GM19324 (cell line): Measurements from ENCODE around the gene TMEM120A.

Experiments
- ATAC-seq: cut with Tn5 transposase; IDR thresholded peaks from one replicate; pipeline ENCODE4 v1.9.1; 2021; ENCODE audit warnings: mild to moderate bottlenecking, moderate library complexity; ENCODE audit not compliant: unreplicated experiment, low FRiP score

TMEM120A gene

DNA sequence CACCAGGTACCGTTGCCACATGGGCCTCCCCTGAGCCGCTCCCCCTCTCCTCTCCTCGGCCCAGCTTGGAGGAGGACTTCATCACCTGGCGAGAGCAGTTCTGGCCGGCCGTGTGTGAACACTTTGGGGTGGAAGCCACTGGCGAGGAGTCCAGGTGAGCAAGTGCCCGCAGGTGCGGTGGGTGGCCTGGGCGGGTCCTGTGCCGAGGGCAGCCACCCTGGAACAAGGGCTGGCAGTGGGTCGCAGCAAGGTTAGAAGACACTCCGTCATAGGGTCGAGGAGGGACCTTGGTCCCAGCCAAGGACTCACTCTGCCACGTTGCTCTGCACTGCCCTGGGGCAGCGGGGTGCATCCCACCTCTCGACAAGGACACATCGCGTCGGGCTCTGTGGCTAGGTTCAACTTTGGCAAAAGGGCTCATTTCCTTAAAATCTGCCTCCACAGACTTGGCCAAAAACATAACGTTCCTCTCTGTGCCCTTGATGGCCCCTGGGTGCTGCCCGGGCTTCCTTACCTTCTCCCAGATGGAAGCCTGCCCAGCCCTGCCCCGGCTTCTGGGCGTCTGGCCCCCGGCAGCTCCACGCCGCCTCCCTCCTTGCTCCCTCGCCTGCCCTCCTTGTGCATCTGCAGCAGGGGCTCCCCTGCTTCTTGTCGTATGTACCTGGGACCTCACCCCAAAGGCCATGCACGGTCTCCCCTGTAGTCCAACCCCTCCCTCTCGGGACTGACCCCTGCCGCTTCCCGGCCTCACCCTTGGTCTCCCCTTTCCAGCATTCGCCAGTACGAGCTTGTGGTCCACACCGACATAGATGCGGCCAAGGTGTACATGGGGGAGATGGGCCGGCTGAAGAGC, 12.7 kb downstream of the TMEM120A start:
- no peak for ATAC-seq

DNA sequence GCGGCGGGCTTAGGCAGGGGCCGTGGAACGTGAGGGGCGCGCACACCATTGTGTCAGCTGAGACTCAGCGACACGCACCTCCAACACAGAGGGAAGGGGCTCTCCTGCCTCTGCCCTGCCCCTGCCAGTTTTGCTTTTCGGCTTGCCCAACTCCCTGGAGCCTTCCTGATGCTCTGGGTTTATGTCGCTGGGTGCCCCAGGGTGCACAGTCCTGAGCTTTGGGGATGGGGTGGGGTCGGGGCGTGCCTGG, 13.3 kb downstream of the TMEM120A start:
- no peak for ATAC-seq

DNA sequence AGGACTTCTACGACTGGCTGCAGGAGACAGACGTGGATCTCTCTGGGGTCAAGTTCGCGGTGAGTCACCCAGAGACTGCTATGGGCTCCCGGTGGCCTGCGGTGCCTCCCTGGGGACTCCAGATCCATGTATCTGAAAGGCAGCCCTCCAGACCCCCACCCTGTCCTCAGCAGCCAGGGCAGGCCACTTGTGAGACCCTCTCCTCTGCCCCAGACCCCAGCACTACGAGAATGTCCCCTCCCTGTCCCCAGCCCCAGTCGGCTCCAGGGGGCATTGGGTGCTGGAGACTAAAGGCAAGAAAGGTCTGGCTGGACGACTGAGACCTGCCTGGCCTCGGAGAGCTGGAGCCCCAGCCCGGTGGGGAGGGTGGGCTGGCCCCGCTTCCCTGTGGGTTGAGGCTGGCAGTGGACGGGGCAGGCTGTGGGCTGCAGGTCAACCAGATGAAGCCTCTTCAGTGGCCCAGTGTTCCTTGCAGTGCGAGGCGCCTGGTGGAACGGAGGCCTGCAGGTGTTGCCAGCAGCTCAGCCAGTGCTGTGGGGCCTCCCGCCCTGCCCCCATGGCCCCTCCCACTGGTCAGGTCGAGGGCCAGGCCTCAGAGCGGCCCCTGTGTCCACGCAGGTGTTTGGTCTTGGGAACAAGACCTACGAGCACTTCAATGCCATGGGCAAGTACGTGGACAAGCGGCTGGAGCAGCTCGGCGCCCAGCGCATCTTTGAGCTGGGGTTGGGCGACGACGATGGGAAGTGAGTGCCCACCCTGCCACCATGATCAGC, 13.8 kb downstream of the TMEM120A start:
- ATAC-seq = no peak

DNA sequence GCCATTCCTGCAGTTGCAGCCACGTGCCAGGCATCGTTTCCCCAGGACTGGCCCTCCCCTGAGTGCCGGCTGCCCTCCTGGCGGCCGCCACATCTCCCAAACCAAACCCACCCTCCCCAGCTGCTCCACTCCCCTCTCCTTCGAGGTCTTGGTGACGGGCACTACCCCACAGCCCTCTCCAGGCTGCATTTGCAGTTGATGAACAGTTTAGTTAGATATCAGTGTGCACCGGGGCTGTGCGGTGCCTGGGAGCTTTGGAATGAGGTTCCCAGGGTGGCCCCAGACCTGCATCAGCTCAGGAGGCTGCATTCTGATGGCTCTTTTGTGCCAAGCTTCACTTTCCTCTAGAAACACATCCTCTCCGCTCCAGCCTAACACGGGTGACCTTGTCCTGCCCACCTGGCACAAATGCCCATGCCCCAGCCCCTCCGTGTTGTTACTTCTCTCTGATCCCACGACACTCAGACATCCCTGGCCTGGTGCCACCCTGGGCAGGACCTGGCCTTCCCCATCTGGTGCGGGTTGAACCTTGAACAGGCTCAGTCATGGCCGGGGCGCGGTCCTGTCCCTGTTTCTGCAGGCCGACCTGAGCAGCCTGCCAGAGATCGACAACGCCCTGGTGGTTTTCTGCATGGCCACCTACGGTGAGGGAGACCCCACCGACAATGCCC, 14.5 kb downstream of the TMEM120A start:
- ATAC-seq = no peak

DNA sequence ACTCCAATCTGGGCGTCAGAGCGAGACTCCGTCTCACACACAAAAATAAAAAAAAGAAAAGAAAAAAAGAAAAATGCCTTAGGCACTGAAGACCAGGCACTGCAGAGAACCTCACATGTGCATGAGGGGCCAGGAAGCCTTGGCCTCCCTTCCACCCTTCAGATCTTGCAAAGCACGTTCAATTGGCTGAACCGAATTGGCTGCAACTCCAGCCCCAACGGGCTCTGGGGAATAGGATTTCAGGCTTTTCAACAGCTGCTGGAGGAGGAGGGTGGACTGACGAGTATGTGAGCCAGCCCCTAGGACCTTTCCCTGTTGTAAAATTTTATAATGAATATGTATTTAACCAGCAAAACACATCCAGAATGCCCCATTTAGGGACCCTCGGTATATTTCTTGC, 16.7 kb downstream of the TMEM120A start:
- no peak for ATAC-seq

DNA sequence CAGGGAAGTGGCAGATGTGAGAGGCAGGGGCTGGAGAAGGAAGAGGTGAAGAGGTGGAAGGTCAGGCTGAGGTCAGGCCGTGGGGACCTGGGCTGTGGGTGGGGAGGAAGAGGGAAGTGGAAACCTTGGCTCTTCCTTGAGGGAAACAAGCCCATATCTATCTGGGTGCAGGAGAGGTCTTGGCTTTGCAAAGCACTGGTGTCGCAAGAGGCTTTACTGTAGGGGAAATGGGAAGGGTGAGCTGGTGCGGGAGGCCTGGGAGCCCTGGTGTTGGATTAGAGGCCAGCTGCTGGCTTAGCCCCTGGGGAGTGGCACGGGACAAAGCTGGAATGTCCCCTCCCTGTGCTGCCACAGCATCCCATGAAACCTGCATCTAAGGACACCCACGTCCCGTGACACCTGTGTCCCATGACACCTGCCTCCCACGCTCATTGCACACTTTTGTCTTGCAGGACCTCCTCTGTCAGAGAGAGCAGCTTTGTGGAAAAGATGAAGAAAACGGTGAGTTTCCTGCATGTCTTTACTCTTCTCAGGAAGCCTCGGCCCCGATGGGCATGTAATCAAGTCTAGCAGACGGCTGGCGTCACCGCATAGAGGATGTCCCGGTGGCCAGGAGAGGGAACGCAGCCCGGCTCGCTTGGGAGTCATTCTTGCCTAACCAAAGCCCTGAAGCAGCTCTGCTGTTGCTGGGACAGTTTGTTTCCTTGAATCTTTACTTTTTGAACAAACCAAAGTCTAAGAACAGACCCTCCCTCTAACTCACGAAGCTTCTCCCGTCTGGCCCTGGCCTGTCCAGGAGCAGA, 22.2 kb downstream of the TMEM120A start:
- no peak for ATAC-seq

DNA sequence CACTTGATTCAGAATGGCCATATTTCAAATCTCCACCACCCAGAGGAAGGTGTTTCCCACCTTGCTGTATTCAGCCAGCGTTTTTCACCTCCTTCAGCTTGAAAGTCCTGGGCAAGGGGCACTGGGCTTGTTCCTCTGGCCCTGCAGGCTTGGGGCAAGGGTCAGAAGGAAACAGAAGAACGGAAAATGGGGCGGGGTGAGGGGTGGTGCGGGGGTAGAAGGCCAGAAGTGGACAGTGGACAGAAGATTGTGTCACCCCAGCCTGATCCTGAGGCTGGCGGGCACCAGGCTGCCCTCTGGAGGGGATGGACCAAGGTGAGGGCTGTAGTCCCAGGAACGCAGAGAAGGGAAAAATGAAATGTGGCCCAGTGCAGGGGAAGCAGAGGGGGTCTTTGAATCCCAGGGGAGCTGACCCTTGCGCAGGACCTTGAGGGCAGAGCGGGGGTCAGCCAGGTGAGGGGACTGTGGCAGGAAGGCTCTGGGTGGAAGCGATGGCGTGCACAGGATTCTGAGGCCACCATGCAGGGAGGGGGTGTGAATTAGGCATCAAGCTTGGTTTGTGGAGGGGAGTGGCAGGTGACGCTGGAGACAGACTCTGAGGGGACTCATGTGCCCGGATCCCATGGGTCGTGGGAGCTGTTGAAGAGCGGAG, 23.0 kb downstream of the TMEM120A start:
- ATAC-seq = no peak

DNA sequence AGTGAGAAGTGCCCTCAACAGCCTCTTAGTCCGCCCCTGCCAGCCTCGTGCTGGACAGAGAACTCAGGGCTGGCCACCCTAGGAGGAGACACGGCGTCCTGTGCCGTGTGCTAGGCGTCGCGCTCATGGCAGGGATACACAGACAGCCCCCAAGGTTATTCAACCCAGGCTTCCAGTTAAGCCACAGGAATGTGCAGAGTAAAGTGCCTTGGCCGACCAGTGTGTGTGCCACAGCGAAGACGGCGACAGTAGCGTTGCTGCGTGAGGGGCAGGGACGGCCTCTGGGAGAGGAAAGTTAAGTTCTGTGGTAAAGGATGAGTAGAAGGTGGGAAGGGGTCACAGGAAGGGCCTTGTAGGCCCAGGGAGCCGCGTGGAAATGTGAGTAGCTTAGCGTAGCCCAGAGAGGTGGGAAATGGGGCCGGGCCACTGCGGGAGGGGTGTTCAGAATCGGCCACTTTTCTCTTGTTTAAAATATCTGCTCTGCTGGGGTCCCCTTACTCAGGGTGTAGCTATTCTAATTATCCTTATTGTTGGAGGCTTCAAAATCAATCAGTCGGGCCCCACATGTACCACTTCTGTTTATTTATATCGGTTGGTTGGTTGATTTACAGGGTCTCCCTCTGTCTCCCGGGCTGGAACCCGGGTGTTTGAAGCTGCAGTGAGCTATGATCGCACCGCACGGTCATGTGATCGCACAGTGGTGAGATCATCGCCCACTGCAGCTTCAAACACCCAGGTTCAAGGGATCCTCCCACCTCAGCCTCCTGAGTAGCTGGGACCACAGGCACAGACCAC, 24.5 kb downstream of the TMEM120A start:
- ATAC-seq = no peak

DNA sequence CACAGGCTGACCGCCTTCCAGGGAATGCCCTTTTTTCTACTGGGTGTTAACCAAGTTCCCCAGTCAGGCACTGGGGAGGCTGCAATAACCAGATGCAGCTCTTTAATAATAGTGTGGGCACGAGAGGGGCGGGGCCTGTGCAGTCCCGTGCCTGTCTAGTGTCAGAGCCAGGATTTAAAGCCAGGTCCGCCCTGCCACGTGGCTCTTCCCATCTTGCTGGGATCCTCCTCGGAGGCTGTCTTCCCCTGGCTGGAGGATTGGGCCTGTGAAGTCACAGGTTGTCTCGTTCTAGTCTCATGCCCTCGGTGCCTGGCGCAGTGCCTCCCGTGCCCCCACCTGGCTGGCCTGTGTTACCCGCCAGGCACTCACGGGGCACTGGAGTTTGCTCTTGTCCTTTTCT, 25.2 kb downstream of the TMEM120A start:
- no peak for ATAC-seq

DNA sequence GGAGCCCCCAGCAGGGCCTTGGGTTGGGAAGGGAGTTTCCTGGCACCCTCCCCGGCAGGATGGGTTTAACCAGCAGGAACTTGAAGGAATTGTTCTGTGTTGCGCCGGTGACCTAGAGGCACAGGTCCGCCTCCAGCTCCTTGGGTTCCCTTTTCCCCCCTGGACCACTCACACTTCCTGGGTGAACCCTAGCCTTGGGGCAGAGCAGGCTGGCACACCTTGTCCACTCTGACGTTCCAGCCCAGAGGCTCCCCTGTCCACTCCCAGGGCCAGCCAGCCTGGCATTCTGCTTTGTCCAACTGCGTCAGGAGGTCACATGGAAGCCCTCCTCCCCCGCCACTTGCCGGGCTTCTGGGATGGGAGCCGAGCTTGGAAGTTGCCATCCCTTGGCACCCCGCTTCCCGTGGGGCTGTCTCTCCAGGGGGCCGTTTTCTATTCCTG, 25.8 kb downstream of the TMEM120A start:
- no peak for ATAC-seq

DNA sequence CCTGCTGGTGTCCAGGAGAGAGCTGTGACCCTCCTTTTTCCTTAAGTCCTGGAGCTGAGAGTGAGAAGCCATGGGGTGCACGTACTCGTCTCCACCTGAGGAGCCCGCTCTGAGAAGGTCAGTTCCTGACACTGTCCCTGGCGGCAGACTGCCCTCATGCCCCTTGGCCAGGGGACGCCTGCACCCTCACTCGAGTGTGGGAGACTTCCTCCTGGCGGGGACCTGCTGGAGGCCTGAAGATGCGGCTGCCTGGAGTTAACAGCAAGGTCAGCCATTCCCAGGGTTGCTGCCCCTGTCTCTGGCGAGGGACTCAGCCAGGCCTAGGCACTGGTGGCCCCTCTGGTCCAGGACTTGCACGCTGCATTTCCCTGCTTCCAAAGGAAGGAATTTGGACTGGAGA, 26.4 kb downstream of the TMEM120A start:
- ATAC-seq = no peak

DNA sequence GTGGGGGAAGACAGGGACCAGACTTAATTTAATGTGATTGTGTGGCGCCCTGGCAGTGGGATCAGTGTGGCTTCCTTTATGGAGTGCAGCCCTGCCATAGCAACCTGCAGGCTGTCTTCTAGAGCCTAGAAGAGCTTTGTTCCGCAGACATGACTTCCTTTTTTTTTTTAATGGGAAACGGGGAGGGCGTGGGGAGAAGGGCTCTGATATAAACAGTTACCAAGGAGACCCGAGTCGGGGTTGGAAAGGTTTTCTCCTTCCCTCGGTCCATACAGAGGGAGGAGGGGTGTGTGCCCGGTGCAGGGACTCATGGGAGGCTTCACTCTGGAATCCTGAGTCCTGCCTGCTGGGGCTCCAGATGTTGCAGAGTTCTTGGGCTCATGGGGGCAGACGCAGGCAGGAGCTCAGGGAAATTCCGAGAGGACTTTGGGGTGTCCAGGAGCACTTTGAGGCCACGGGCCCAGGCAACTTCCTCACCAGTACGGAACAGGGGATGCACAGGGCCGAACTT, 26.9 kb downstream of the TMEM120A start:
- no peak for ATAC-seq

DNA sequence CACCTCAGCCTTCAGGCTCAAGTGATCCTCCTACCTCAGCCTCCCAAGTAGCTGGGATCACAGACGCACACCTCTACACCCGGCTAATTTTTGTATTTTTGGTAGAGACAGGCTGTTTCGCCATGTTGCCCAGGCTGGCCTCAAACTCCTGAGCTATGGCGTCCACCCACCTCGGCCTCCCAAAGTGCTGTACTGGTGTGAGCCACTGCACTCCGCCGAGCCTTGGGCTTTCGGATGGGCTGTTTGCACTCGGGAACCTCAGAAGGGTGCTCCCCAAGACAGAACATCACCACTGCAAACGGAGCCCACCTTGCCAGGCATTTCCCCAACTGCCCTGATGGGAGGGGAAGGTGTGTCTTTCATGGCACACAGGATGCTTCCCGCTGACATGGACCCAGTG, 27.3 kb downstream of the TMEM120A start:
- no peak for ATAC-seq

DNA sequence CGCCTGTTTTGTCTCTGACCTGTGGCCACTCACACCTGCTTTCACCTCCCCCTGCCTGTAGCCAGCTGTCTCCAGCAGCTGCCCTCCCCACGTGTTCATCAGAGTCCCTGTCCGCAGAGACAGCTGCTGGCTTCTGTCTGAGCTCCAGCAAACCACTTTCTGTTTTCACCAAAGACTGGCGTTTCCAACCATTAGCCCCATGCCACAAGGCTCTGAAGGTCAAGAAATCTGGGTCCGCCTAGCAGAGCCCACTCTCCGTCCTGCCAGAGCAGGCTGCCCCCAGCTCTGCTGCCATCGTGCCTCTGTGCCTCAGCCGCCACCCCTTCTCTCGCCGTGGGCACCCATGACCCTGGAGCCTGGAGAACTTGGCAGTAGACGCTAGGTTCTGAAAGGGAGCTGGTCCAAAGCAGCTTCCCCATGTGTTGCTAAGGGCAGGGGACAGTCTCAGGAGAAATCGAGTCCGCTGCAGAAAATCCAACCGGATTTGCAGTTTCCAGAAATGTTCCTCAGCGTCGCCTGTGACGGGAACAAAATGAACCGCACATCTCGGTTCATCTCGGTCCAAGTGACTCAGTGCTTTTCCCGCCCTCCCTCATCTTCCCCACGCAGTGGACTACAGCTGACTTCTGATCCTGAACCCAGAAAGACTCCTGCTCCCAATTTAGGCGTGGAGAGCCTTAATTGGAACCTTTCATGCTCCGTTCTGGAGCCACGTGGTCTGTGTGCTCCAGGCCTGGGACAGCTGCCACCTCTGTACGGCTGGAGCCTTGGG, 28.0 kb downstream of the TMEM120A start:
- ATAC-seq = no peak

DNA sequence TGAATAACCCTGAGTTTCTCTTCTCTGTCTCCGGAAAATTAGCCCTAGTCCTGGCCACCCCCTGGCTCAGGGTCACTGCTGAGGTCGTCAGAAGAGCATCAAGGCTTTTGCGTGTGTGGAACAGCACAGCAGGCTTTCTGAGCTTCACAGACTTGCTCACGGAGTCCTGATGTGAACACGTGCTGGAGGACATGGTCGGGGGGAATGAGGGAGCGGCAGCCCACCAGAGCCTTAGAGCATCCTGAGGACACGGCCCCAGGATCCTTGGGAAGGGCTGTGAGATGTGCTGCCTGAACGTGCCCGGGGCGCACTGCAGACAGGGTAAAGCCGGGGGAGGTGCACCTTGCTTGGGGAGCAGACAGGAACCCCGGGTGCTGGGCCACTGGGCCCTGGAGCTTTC, 28.8 kb downstream of the TMEM120A start:
- no peak for ATAC-seq

DNA sequence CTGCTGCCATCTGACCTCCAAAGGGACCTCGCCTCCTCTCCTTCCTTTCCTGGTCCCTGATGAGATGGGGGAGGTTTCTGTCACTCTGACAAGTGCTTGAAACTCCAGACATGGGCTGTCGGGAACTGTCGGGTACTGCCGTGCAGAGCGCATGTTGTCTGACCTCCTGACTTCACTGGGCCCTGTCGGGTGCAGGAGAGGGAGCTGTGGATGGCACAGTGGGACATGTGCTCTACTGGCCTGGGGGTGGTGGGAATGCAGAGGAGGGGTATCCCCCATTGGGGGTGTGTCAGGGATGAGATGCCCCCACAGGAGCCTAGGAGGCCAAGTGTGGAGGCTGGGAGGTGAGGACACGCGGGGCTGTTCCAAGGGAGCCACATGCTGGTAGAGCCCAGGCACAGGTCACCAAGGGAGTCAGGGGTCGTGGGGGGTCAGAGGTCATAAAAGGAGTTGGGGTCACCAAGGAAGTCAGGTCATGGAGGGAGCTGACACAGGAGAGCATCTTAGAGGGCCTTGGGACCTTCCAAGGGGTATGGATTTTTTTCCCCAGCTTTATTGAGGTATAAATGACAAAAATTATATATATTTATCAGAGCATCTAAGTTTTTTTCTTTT, 30.9 kb downstream of the TMEM120A start:
- no peak for ATAC-seq

DNA sequence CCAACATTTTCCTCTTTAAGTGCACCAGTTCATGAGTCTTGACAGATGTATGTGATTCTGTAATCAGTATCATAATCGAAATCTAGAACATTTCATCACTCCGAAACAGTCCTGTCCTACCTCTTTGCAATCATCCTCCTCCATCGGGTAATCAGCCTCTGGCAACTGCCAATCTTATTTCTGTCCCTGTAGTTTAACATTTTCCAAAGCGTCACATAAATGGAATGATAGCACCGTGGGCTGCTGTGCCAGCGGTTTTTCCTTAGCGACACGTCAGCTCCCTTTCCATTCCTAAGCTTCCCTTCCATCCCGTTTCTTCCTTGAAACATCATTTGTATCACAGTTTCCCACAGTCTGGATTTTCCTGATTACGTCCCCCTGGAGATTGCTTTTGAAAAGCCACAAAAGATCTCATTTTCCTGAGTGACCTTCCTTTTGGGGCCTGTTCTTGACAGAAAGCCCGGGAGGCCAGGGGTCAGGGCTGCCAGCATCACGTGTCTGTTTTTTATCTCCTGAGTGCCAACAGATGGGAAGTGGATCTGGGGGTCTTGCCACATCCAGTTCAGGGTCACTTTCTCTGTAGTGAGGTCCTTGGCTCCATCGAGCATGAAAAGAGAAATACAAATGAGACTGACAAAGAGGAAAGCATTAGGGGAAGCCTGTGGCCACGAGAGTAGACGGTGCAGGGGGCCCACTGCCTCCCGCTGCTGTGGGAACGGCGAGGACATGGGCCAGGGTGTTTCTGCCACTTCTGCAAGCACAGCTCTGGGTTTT, 31.6 kb downstream of the TMEM120A start:
- no peak for ATAC-seq
